ENCODE measurements around the gene KATNA1. TPM values are rescaled to one million over a fixed set of nuclear protein-coding genes. Genes with fewer than 3 reads are reported as not detected.

Gene KATNA1
- total and polyA plus RNA-seq, 7 donors: 10.7 to 30.1 (median 20.0) TPM

- intact Hi-C loops (cut with DNase I): loop anchor here (10.0 kb wide), 1 partner anchor 154 kb away; the partner anchor contains the start of gene LATS1 (in 2 of the 2)
- ATAC-seq: no peak
Measured at GRCh38 chr6:149560736-149561135, 87.8 kb downstream of the KATNA1 start.

GRCh38 chr6:149559389-149559788 is 89.1 kb downstream of the KATNA1 start:
- TF ChIP-seq CTCF (IDR thresholded peaks at IDR 0.05): no peak
- Histone ChIP-seq H3K4me3 (no peak overlapping the region), H3K27ac (no peak overlapping the region), H3K4me1 (no peaks in the 10 kb centered on the region), H3K9me3 (no peaks in the 10 kb centered on the region), H3K36me3 (ENCODE audit: insufficient read depth in 1 of 2, low read depth in 1 of 2) (no peaks in the 10 kb centered on the region), H3K27me3 (ENCODE audit: insufficient read depth in 3 of 3, low read length in 2 of 3) (no peaks in the 10 kb centered on the region)
- intact Hi-C loops (cut with DNase I): no loop called here
- ATAC-seq (no peak), DNase-seq (no peak)
- WGBS, 3 donors: 53 to 75% (median 61%) methylated on average over 2 of the region's 2 CpGs

More at GRCh38 chr6:149560736-149561135, 87.8 kb downstream of the KATNA1 start:
- no peak overlapping the region for H3K27ac ChIP-seq
- no peaks in the 10 kb centered on the region for H3K27me3 ChIP-seq (ENCODE audit: insufficient read depth in 3 of 3, low read length in 2 of 3)
- peaks cover 5% of the 10 kb centered on the region for H3K4me1 ChIP-seq
- no peak overlapping the region for H3K4me3 ChIP-seq
- H3K36me3 ChIP-seq (ENCODE audit: insufficient read depth in 1 of 2, low read depth in 1 of 2): no peaks in the 10 kb centered on the region
- DNase-seq: no peak
- 59 to 67% (median 61%) methylated on average over 3 of the region's 3 CpGs for WGBS, 3 donors
- TF ChIP-seq CTCF (IDR thresholded peaks at IDR 0.05): peak; percentile 41
- no peaks in the 10 kb centered on the region for H3K9me3 ChIP-seq

- no peak overlapping the region for H3K4me3 ChIP-seq
- intact Hi-C loops (cut with DNase I): no loop called here
- H3K27ac ChIP-seq: no peak overlapping the region
- no peak for DNase-seq
- no peaks in the 10 kb centered on the region for H3K9me3 ChIP-seq
- H3K36me3 ChIP-seq (ENCODE audit: insufficient read depth in 1 of 2, low read depth in 1 of 2): no peaks in the 10 kb centered on the region
- no peak for TF ChIP-seq CTCF (IDR thresholded peaks at IDR 0.05)
- ATAC-seq: no peak
- no peaks in the 10 kb centered on the region for H3K27me3 ChIP-seq (ENCODE audit: insufficient read depth in 3 of 3, low read length in 2 of 3)
- H3K4me1 ChIP-seq: no peaks in the 10 kb centered on the region
Measured at GRCh38 chr6:149558029-149558428, 90.5 kb downstream of the KATNA1 start.

GRCh38 chr6:149551920-149552319 is 96.6 kb downstream of the KATNA1 start:
- no peak for ATAC-seq
- Histone ChIP-seq H3K27me3 (ENCODE audit: insufficient read depth in 3 of 3, low read length in 2 of 3) (no peaks in the 10 kb centered on the region), H3K36me3 (ENCODE audit: insufficient read depth in 1 of 2, low read depth in 1 of 2) (no peaks in the 10 kb centered on the region), H3K4me1 (no peaks in the 10 kb centered on the region), H3K9me3 (no peaks in the 10 kb centered on the region), H3K4me3 (no peak overlapping the region), H3K27ac (no peak overlapping the region)
- no peak for TF ChIP-seq CTCF (IDR thresholded peaks at IDR 0.05)
- intact Hi-C loops (cut with DNase I): no loop called here
- WGBS, 3 donors: 55 to 88% (median 62%) methylated on average over 5 of the region's 5 CpGs
- DNase-seq: no peak

GRCh38 chr6:149545754-149546471 is 102.6 kb downstream of the KATNA1 start, which contains the start of gene PPIL4:
Gene PPIL4, minus strand, starts transcription at chr6:149546043. Its CDS starts 38 bp downstream, at chr6:149546005.
- intact Hi-C loops (cut with DNase I): no loop called here
- Histone ChIP-seq H3K9me3 (no peaks in the 10 kb centered on the region), H3K27me3 (ENCODE audit: insufficient read depth in 3 of 3, low read length in 2 of 3) (no peaks in the 10 kb centered on the region), H3K36me3 (ENCODE audit: insufficient read depth in 1 of 2, low read depth in 1 of 2) (peaks cover 0 to 1% of the 10 kb centered on the region in 2 donors), H3K4me3 (peak within 1 kb of the TSS; percentile 96), H3K27ac (peak within 1 kb of the TSS; percentile 99), H3K4me1 (peaks cover 28% of the 10 kb centered on the region)
- TF ChIP-seq CTCF (IDR thresholded peaks at IDR 0.05): peak; percentile 75
- 0% methylated on average over 56 to 71 of the region's 71 CpGs for WGBS, 3 donors
- DNase-seq: peak; percentile 98 to 99
- ATAC-seq: peak; percentile 98 to 99 (median 99)

Measured in psoas muscle (tissue), 8 donors.